ENCODE data around the gene ULBP3.

- TF ChIP-seq CTCF (conservative IDR thresholded peaks at IDR 0.05) = no peak
- TF ChIP-seq ZFX (IDR thresholded peaks at IDR 0.05) = no peak
Measured at GRCh38 chr6:150050846-150051245, 18.1 kb downstream of the ULBP3 start.
